Measurements from ENCODE around the gene WNT3. TPM values are rescaled to one million over a fixed set of nuclear protein-coding genes. Genes with fewer than 3 reads are reported as not detected.

WNT3 gene
- total RNA-seq, 1 donor from 2014 or later = 2.2 TPM

DNA sequence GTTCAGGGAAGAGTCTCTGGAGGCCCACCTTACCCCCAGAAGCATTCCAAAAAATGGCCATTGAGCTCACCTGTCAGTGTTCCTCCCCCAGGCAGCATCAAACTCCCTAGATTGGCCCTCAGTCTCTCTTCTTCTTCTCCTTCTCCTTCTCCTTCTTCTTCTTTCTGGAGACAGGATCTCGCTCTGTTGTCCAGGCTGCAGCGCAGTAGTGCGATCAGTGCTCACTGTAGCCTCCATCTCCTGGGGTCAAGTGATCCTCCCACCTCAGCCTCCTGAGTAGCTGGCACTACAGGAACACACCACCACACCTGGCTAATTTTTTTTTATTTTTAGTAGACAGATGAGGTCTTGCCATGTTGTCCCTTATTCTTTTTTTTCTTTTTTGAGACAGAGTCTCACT, 16.4 kb upstream of the WNT3 start:
- no peak for DNase-seq
- ATAC-seq = no peak
- no peak overlapping the region for H3K27ac ChIP-seq
- TF ChIP-seq, protein P1, sequence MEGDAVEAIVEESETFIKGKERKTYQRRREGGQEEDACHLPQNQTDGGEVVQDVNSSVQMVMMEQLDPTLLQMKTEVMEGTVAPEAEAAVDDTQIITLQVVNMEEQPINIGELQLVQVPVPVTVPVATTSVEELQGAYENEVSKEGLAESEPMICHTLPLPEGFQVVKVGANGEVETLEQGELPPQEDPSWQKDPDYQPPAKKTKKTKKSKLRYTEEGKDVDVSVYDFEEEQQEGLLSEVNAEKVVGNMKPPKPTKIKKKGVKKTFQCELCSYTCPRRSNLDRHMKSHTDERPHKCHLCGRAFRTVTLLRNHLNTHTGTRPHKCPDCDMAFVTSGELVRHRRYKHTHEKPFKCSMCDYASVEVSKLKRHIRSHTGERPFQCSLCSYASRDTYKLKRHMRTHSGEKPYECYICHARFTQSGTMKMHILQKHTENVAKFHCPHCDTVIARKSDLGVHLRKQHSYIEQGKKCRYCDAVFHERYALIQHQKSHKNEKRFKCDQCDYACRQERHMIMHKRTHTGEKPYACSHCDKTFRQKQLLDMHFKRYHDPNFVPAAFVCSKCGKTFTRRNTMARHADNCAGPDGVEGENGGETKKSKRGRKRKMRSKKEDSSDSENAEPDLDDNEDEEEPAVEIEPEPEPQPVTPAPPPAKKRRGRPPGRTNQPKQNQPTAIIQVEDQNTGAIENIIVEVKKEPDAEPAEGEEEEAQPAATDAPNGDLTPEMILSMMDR (IDR thresholded peaks at IDR 0.05) = no peak
- H3K9me3 ChIP-seq = no peaks in the 10 kb centered on the region
- H3K27me3 ChIP-seq (ENCODE audit: low read depth) = peaks cover 8% of the 10 kb centered on the region
- intact Hi-C loops (cut with DNase I) = no loop called here
- H3K36me3 ChIP-seq = no peaks in the 10 kb centered on the region
- no peaks in the 10 kb centered on the region for H3K4me1 ChIP-seq
- no peak overlapping the region for H3K4me3 ChIP-seq

DNA sequence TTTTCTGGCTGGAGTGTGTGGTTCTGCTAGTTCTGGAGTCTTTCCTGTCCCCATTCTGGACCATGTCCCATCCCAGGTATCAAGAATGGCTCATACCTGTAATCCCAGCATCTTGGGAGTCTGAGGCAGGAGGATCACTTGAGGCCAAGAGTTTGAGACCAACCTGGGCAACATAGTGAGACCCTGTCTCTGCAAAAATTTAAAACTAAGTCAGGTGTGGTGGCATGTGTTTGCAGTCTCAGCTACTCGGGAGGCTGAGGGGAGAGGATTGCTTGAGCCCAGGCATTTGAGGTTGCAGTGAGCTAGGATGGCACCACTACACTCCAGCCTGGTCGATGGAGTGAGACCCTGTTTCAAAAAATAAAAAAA, 15.3 kb upstream of the WNT3 start:
- TF ChIP-seq, protein P1 (IDR thresholded peaks at IDR 0.05) = no peak
- no peak overlapping the region for H3K27ac ChIP-seq
- peaks cover 6% of the 10 kb centered on the region for H3K27me3 ChIP-seq (ENCODE audit: low read depth)
- DNase-seq (no peak), ATAC-seq (no peak)
- H3K9me3 ChIP-seq = no peaks in the 10 kb centered on the region
- H3K4me1 ChIP-seq = no peaks in the 10 kb centered on the region
- intact Hi-C loops (cut with DNase I) = no loop called here
- no peak overlapping the region for H3K4me3 ChIP-seq
- H3K36me3 ChIP-seq = no peaks in the 10 kb centered on the region

DNA sequence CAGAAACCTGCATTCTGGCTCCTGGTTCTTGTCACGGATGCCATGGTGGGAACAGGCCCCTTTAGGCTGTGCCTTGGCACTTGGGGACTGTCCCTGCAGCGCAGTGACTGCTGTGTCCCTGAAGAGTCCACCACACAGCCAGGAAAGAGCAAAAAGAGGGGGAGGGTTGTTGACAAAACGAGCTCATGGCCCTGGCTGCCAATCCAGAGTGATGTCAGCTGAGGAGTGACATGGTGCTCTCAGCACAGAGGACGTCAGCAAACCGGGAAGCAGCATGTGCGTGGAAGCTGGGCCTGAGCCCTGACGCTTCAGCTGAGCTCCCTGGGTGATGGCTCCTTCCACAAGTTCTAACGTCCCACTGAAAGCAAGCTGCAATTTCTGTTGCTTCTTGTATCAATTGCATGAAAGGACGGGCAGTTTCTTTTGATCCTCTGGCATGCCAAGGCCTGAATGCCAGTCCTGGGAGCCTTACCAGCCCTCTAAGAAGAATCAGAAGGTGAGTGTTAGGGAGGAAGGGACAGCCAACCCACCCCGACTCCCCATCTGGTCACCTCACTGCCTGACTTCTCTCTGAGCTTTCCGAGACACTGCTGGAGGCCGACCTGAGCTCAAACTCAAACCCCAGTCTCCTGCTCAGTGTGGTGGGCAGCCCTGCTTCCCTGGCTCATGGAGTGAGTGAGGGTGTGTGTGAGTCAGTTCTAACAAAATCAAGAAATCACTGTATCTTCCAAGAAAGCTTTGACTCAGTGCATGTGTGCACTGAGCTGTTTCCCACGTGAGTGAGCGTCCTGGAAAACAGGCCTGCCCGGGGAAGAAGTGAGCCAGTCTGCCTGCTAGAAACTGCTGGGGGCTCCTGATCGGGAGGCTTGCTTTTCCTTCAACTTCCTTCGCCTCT, 14.7 kb upstream of the WNT3 start:
- Histone ChIP-seq H3K4me1 (no peaks in the 10 kb centered on the region), H3K27me3 (ENCODE audit: low read depth) (peaks cover 4% of the 10 kb centered on the region), H3K36me3 (no peaks in the 10 kb centered on the region), H3K27ac (no peak overlapping the region), H3K4me3 (no peak overlapping the region), H3K9me3 (no peaks in the 10 kb centered on the region)
- TF ChIP-seq, protein P1 (IDR thresholded peaks at IDR 0.05) = no peak
- DNase-seq = peak; percentile 37
- ATAC-seq = peak in 1 of 2 donors; percentile 11
- intact Hi-C loops (cut with DNase I) = no loop called here

DNA sequence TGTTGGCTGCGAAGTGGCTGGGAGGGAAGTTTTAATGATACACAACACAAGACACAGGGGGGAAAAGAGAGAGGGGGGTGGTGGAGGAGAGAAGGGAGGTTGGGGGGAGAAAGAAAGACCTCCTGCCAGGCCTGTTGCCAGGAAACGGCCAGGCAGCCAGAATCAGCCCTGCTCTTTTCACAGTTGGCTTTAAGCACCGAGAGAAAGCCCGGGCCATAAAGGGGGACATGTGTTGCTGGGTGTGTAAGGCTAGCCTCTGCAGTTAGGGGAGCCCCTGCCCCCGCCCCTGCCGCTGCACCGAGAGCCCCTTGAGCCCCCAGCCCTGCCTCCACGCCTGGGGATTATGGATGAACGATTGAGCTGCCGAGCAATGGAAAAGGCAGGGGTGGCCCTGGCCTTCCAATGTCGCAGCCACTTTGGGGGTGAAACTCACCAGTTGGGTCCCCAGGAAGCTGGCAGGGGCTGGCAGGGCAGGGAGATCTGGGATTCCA, 13.9 kb upstream of the WNT3 start:
- no peak overlapping the region for H3K4me3 ChIP-seq
- ATAC-seq = no peak
- H3K9me3 ChIP-seq = no peaks in the 10 kb centered on the region
- intact Hi-C loops (cut with DNase I) = no loop called here
- H3K36me3 ChIP-seq = no peaks in the 10 kb centered on the region
- TF ChIP-seq, protein P1 (IDR thresholded peaks at IDR 0.05) = no peak
- peaks cover 4% of the 10 kb centered on the region for H3K27me3 ChIP-seq (ENCODE audit: low read depth)
- no peaks in the 10 kb centered on the region for H3K4me1 ChIP-seq
- DNase-seq = peak; percentile 9
- no peak overlapping the region for H3K27ac ChIP-seq

DNA sequence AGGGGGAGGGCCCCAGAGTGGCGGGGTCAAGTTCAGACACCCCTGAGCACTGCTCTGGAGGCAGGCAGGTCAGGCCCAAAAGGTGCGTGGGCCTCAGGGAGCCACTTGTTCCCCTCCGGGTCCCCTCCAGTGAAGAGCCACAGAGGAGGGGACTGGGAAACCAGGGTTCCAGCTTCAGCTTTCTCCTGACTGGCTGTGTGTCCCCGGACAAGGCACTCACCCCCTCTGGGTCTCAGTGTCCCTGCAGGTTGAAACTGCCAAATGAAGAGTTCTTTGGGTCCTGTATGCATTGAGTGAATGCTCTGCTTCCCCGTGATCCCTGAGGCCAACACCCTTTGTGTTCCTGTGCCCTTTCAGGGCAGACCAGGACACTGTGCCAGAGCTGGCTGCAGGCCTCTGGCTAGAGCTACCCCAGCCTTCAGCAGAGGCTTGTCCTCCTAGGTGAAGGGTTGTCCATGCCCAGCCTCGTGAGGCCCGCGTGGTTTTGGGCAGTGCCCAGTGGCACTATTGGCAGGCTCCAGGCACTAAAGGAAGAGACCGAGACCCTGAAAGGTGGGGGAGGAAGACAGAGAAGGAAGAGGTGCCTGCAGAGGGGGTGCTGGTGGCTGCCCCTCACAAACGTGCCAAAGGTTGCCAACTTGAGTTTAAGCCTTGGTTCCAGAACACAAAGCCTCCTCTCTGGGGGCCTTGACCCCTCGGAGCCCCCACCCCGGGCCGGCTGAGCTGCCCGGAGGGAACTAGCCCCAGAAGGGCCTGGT, 13.3 kb upstream of the WNT3 start:
- TF ChIP-seq, protein P1 (IDR thresholded peaks at IDR 0.05) = no peak
- DNase-seq = peak; percentile 33
- intact Hi-C loops (cut with DNase I) = no loop called here
- no peaks in the 10 kb centered on the region for H3K9me3 ChIP-seq
- H3K27me3 ChIP-seq (ENCODE audit: low read depth) = peaks cover under 1% of the 10 kb centered on the region
- no peaks in the 10 kb centered on the region for H3K36me3 ChIP-seq
- no peaks in the 10 kb centered on the region for H3K4me1 ChIP-seq
- no peak overlapping the region for H3K4me3 ChIP-seq
- H3K27ac ChIP-seq = no peak overlapping the region
- no peak for ATAC-seq

All from lower lobe of right lung (tissue), 2 donors.